PC-3 (cell line): ENCODE data around the gene ARHGAP25. TPM values are rescaled to one million over a fixed set of nuclear protein-coding genes. Genes with fewer than 3 reads are reported as not detected.

Source experiments
- ATAC-seq: fragments of 200-7000 bp; cut with Tn5 transposase; 2 replicates; pipeline ENCODE4 v1.9.1; 2020; ENCODE audit warnings: mild to moderate bottlenecking, moderate library complexity
- BruUV-seq: library from RNA; stranded (reverse); fragments of 400-500 nt; replicated peaks from 2 replicates; lab custom pipeline; 2021; lab: Mats Ljungman, UMichigan
- CTCF ChIA-PET: fragments of 300-600 bp; sonication (Branson Sonifier 250); formaldehyde crosslinking; loops from one replicate; lab custom pipeline; 2022; ENCODE audit warnings: antibody characterized with exemption; lab: Charles Lee
- POLR2A ChIA-PET: fragments of 300-600 bp; sonication (Branson Sonifier 250); formaldehyde crosslinking; loops from one replicate; lab custom pipeline; 2022; ENCODE audit warnings: antibody characterized with exemption; ENCODE audit not compliant: unreplicated experiment; lab: Charles Lee
- DNase-seq: peaks from one replicate; pipeline ENCODE4 v3.0.0-alpha.2; 2015
- H2AFZ ChIP-seq: fragments of 300-600 bp; sonication (generic); 2 replicates; pipeline ENCODE4 v1.6.0; 2016; ENCODE audit warnings: antibody characterized with exemption, low read length
- H3F3A ChIP-seq: fragments of 300-600 bp; sonication (generic); one replicate; pipeline ENCODE4 v1.6.0; 2017; ENCODE audit warnings: antibody characterized with exemption, low read length, control low read depth, mild to moderate bottlenecking; ENCODE audit not compliant: unreplicated experiment
- H3K27ac ChIP-seq: fragments of 300-600 bp; sonication (generic); 2 replicates; pipeline ENCODE4 v1.5.1; 2016; ENCODE audit warnings: mild to moderate bottlenecking, low read length
- H3K27me3 ChIP-seq: fragments of 300-600 bp; sonication (generic); 2 replicates; pipeline ENCODE4 v1.6.1; 2016; ENCODE audit warnings: low read length, mixed read lengths
- H3K36me3 ChIP-seq: fragments of 300-600 bp; sonication (generic); 2 replicates; pipeline ENCODE4 v1.6.1; 2016; ENCODE audit warnings: low read depth, mixed run types, low read length, mixed read lengths
- H3K4me1 ChIP-seq: fragments of 300-600 bp; sonication (generic); 2 replicates; pipeline ENCODE4 v1.5.1; 2016; ENCODE audit warnings: low read length; ENCODE audit not compliant: insufficient read depth
- H3K4me2 ChIP-seq: fragments of 300-600 bp; sonication (generic); 2 replicates; pipeline ENCODE4 v1.6.0; 2016; ENCODE audit warnings: low read length
- H3K4me3 ChIP-seq: fragments of 300-600 bp; sonication (generic); 2 replicates; pipeline ENCODE4 v1.5.1; 2016; ENCODE audit warnings: mild to moderate bottlenecking, low read length, mixed read lengths
- H3K79me2 ChIP-seq: fragments of 300-600 bp; sonication (generic); 2 replicates; pipeline ENCODE4 v1.6.1; 2017; ENCODE audit warnings: low read length, mixed read lengths
- H3K9ac ChIP-seq: fragments of 300-600 bp; sonication (generic); 2 replicates; pipeline ENCODE4 v1.6.0; 2016; ENCODE audit warnings: mild to moderate bottlenecking, low read length
- H3K9me2 ChIP-seq: fragments of 300-600 bp; sonication (generic); replicated peaks from 2 replicates; pipeline ENCODE4 v1.6.1; 2016; ENCODE audit warnings: mixed run types, low read length, mixed read lengths
- H3K9me3 ChIP-seq: fragments of 300-600 bp; sonication (generic); 2 replicates; pipeline ENCODE4 v1.6.1; 2016; ENCODE audit warnings: low read length, mixed read lengths
- H4K20me1 ChIP-seq: fragments of 300-600 bp; sonication (generic); 2 replicates; pipeline ENCODE4 v1.6.1; 2016; ENCODE audit warnings: low read length, mixed read lengths
- CTCF ChIP-seq: fragments of 300-600 bp; sonication (generic); conservative IDR thresholded peaks from 2 replicates; pipeline ENCODE4 v1.5.1; 2017; ENCODE audit warnings: antibody characterized with exemption, low read depth, mild to moderate bottlenecking, low read length
- EZH2 ChIP-seq: fragments of 300-600 bp; sonication (generic); IDR thresholded peaks from one replicate; pipeline ENCODE4 v1.6.1; 2017; ENCODE audit warnings: antibody characterized with exemption, mild to moderate bottlenecking, low read length; ENCODE audit not compliant: unreplicated experiment
- EZH2phosphoT487 ChIP-seq: fragments of 300-600 bp; sonication (generic); IDR thresholded peaks from 2 replicates; pipeline ENCODE4 v1.6.1; 2018; ENCODE audit warnings: mild to moderate bottlenecking, antibody characterized with exemption, low read length, borderline replicate concordance
- intact Hi-C: fragments of 100-400 bp; cut with micrococcal nuclease; formaldehyde crosslinking; loops from 2 replicates; pipeline ENCODE4 v1.9.0; 2023
- total RNA-seq: library from RNA; depleted of rRNA; stranded (reverse); fragments of >200 nt; gene quantifications from 2 replicates; pipeline ENCODE4 v1.2.3, GENCODE V29; 2014

ARHGAP25 gene
- total RNA-seq, 1 experiment from 2014 or later = not detected

- Histone ChIP-seq H3K27me3 (no peaks in the 10 kb centered on the region), H3K36me3 (no peaks in the 10 kb centered on the region), H3F3A (no peaks in the 10 kb centered on the region), H3K4me2 (no peak overlapping the region), H4K20me1 (no peaks in the 10 kb centered on the region), H3K9ac (no peak overlapping the region), H3K27ac (no peak overlapping the region), H3K9me3 (no peaks in the 10 kb centered on the region), H3K4me1 (0 out of 2 replicates have a peak, but pooled peaks cover under 1% of the 10 kb centered on the region), H3K4me3 (no peak overlapping the region), H3K9me2 (no peaks in the 10 kb centered on the region), H3K79me2 (no peaks in the 10 kb centered on the region), H2AFZ (no peak overlapping the region)
- TF ChIP-seq CTCF = no peak
- TF ChIP-seq EZH2 = no peak
- TF ChIP-seq EZH2phosphoT487 = no peak
- ChIA-PET POLR2A (no interaction called here), CTCF (no interaction called here)
- ATAC-seq = no peak
- no TSS peak for BruUV-seq
- no peak for DNase-seq
- intact Hi-C loops = no loop called here
These were observed 84.9 kb downstream of the ARHGAP25 start for GRCh38 chr2:68819556-68819955.

GRCh38 chr2:68822207-68822872 lies 87.7 kb downstream of the ARHGAP25 start:
- no peak for DNase-seq
- intact Hi-C loops = no loop called here
- Histone ChIP-seq H2AFZ (no peak overlapping the region), H3K27ac (no peak overlapping the region), H3K36me3 (no peaks in the 10 kb centered on the region), H3F3A (no peaks in the 10 kb centered on the region), H3K4me3 (no peak overlapping the region), H3K9me2 (no peaks in the 10 kb centered on the region), H3K79me2 (no peaks in the 10 kb centered on the region), H3K4me1 (peaks cover 6% of the 10 kb centered on the region; the same call in 1 of the 2 replicates), H3K27me3 (no peaks in the 10 kb centered on the region), H3K9me3 (no peaks in the 10 kb centered on the region), H3K4me2 (no peak overlapping the region), H4K20me1 (no peaks in the 10 kb centered on the region), H3K9ac (no peak overlapping the region)
- no peak for ATAC-seq
- CTCF ChIA-PET = no interaction called here
- POLR2A ChIA-PET = no interaction called here
- TF ChIP-seq CTCF (no peak), EZH2 (no peak), EZH2phosphoT487 (no peak)
- no TSS peak for BruUV-seq

GRCh38 chr2:68824831-68825230 lies 90.2 kb downstream of the ARHGAP25 start:
- no peak for TF ChIP-seq EZH2
- TF ChIP-seq CTCF = no peak
- TF ChIP-seq EZH2phosphoT487 = no peak
- BruUV-seq = no TSS peak
- CTCF ChIA-PET = no interaction called here
- H3K4me2 ChIP-seq = no peak overlapping the region
- no peaks in the 10 kb centered on the region for H3K36me3 ChIP-seq
- no peaks in the 10 kb centered on the region for H3K27me3 ChIP-seq
- no peaks in the 10 kb centered on the region for H4K20me1 ChIP-seq
- intact Hi-C loops = no loop called here
- no peak overlapping the region for H2AFZ ChIP-seq
- ATAC-seq = no peak
- H3F3A ChIP-seq = no peaks in the 10 kb centered on the region
- no peak overlapping the region for H3K27ac ChIP-seq
- peaks cover 18% of the 10 kb centered on the region for H3K4me1 ChIP-seq
- H3K4me3 ChIP-seq = no peak overlapping the region
- POLR2A ChIA-PET = no interaction called here
- no peaks in the 10 kb centered on the region for H3K9me2 ChIP-seq
- H3K9me3 ChIP-seq = no peaks in the 10 kb centered on the region
- no peaks in the 10 kb centered on the region for H3K79me2 ChIP-seq
- no peak overlapping the region for H3K9ac ChIP-seq
- peak; percentile 81 for DNase-seq
